ENCODE measurements around the gene PRKCQ.

Gene PRKCQ

GRCh38 chr10:6536102-6536501, 44.0 kb downstream of the PRKCQ start:
- Histone ChIP-seq H3K36me3 (ENCODE audit: insufficient read depth, low read length) (no peaks in the 10 kb centered on the region), H3K27ac (ENCODE audit: low read depth, low read length) (no peak overlapping the region), H3K4me1 (ENCODE audit: insufficient read depth, low read length) (no peaks in the 10 kb centered on the region), H3K4me3 (ENCODE audit: low read depth in 1 of 2, low read length in 2 of 2) (no peak overlapping the region), H3K27me3 (ENCODE audit: control insufficient read depth in 1 of 2, insufficient read depth in 2 of 2, low read length in 2 of 2) (no peaks in the 10 kb centered on the region), H3K9me3 (ENCODE audit: low read length) (no peaks in the 10 kb centered on the region), H3K9ac (ENCODE audit: low read length) (no peak overlapping the region)

GRCh38 chr10:6535156-6535764, 44.8 kb downstream of the PRKCQ start:
- H3K27me3 ChIP-seq (ENCODE audit: control insufficient read depth in 1 of 2, insufficient read depth in 2 of 2, low read length in 2 of 2): no peaks in the 10 kb centered on the region
- H3K4me3 ChIP-seq (ENCODE audit: low read depth in 1 of 2, low read length in 2 of 2): no peak overlapping the region
- H3K4me1 ChIP-seq (ENCODE audit: insufficient read depth, low read length): no peaks in the 10 kb centered on the region
- no peak overlapping the region for H3K27ac ChIP-seq (ENCODE audit: low read depth, low read length)
- H3K9me3 ChIP-seq (ENCODE audit: low read length): no peaks in the 10 kb centered on the region
- H3K36me3 ChIP-seq (ENCODE audit: insufficient read depth, low read length): no peaks in the 10 kb centered on the region
- H3K9ac ChIP-seq (ENCODE audit: low read length): no peak overlapping the region

- H3K27ac ChIP-seq (ENCODE audit: low read depth, low read length): no peak overlapping the region
- H3K9me3 ChIP-seq (ENCODE audit: low read length): no peaks in the 10 kb centered on the region
- no peak overlapping the region for H3K4me3 ChIP-seq (ENCODE audit: low read depth in 1 of 2, low read length in 2 of 2)
- no peaks in the 10 kb centered on the region for H3K36me3 ChIP-seq (ENCODE audit: insufficient read depth, low read length)
- no peak overlapping the region for H3K9ac ChIP-seq (ENCODE audit: low read length)
- H3K27me3 ChIP-seq (ENCODE audit: control insufficient read depth in 1 of 2, insufficient read depth in 2 of 2, low read length in 2 of 2): no peaks in the 10 kb centered on the region
- H3K4me1 ChIP-seq (ENCODE audit: insufficient read depth, low read length): no peaks in the 10 kb centered on the region
These were observed 47.8 kb downstream of the PRKCQ start for GRCh38 chr10:6532321-6532720.

- no peaks in the 10 kb centered on the region for H3K9me3 ChIP-seq (ENCODE audit: low read length)
- no peaks in the 10 kb centered on the region for H3K27me3 ChIP-seq (ENCODE audit: control insufficient read depth in 1 of 2, insufficient read depth in 2 of 2, low read length in 2 of 2)
- H3K27ac ChIP-seq (ENCODE audit: low read depth, low read length): no peak overlapping the region
- no peaks in the 10 kb centered on the region for H3K4me1 ChIP-seq (ENCODE audit: insufficient read depth, low read length)
- H3K36me3 ChIP-seq (ENCODE audit: insufficient read depth, low read length): no peaks in the 10 kb centered on the region
- no peak overlapping the region for H3K4me3 ChIP-seq (ENCODE audit: low read depth in 1 of 2, low read length in 2 of 2)
- no peak overlapping the region for H3K9ac ChIP-seq (ENCODE audit: low read length)
These were observed 49.1 kb downstream of the PRKCQ start for GRCh38 chr10:6530966-6531365.

- no peaks in the 10 kb centered on the region for H3K4me1 ChIP-seq (ENCODE audit: insufficient read depth, low read length)
- no peak overlapping the region for H3K9ac ChIP-seq (ENCODE audit: low read length)
- H3K9me3 ChIP-seq (ENCODE audit: low read length): no peaks in the 10 kb centered on the region
- no peak overlapping the region for H3K4me3 ChIP-seq (ENCODE audit: low read depth in 1 of 2, low read length in 2 of 2)
- H3K27me3 ChIP-seq (ENCODE audit: control insufficient read depth in 1 of 2, insufficient read depth in 2 of 2, low read length in 2 of 2): no peaks in the 10 kb centered on the region
- H3K36me3 ChIP-seq (ENCODE audit: insufficient read depth, low read length): no peaks in the 10 kb centered on the region
- no peak overlapping the region for H3K27ac ChIP-seq (ENCODE audit: low read depth, low read length)
These were observed 49.8 kb downstream of the PRKCQ start for GRCh38 chr10:6530211-6530840.

GRCh38 chr10:6528198-6528950, 51.7 kb downstream of the PRKCQ start:
- no peaks in the 10 kb centered on the region for H3K27me3 ChIP-seq (ENCODE audit: control insufficient read depth in 1 of 2, insufficient read depth in 2 of 2, low read length in 2 of 2)
- no peak overlapping the region for H3K27ac ChIP-seq (ENCODE audit: low read depth, low read length)
- H3K9me3 ChIP-seq (ENCODE audit: low read length): no peaks in the 10 kb centered on the region
- no peak overlapping the region for H3K9ac ChIP-seq (ENCODE audit: low read length)
- no peaks in the 10 kb centered on the region for H3K4me1 ChIP-seq (ENCODE audit: insufficient read depth, low read length)
- H3K36me3 ChIP-seq (ENCODE audit: insufficient read depth, low read length): no peaks in the 10 kb centered on the region
- H3K4me3 ChIP-seq (ENCODE audit: low read depth in 1 of 2, low read length in 2 of 2): no peak overlapping the region

- H3K9me3 ChIP-seq (ENCODE audit: low read length): no peaks in the 10 kb centered on the region
- no peaks in the 10 kb centered on the region for H3K4me1 ChIP-seq (ENCODE audit: insufficient read depth, low read length)
- H3K4me3 ChIP-seq (ENCODE audit: low read depth in 1 of 2, low read length in 2 of 2): no peak overlapping the region
- no peaks in the 10 kb centered on the region for H3K36me3 ChIP-seq (ENCODE audit: insufficient read depth, low read length)
- no peak overlapping the region for H3K9ac ChIP-seq (ENCODE audit: low read length)
- H3K27me3 ChIP-seq (ENCODE audit: control insufficient read depth in 1 of 2, insufficient read depth in 2 of 2, low read length in 2 of 2): no peaks in the 10 kb centered on the region
- no peak overlapping the region for H3K27ac ChIP-seq (ENCODE audit: low read depth, low read length)
These were observed 54.4 kb downstream of the PRKCQ start for GRCh38 chr10:6525599-6526165.

GRCh38 chr10:6522230-6522629, 57.8 kb downstream of the PRKCQ start:
- no peaks in the 10 kb centered on the region for H3K36me3 ChIP-seq (ENCODE audit: insufficient read depth, low read length)
- H3K27me3 ChIP-seq (ENCODE audit: control insufficient read depth in 1 of 2, insufficient read depth in 2 of 2, low read length in 2 of 2): no peaks in the 10 kb centered on the region
- no peaks in the 10 kb centered on the region for H3K4me1 ChIP-seq (ENCODE audit: insufficient read depth, low read length)
- no peak overlapping the region for H3K9ac ChIP-seq (ENCODE audit: low read length)
- H3K9me3 ChIP-seq (ENCODE audit: low read length): no peaks in the 10 kb centered on the region
- H3K4me3 ChIP-seq (ENCODE audit: low read depth in 1 of 2, low read length in 2 of 2): no peak overlapping the region
- no peak overlapping the region for H3K27ac ChIP-seq (ENCODE audit: low read depth, low read length)

- no peaks in the 10 kb centered on the region for H3K36me3 ChIP-seq (ENCODE audit: insufficient read depth, low read length)
- no peak overlapping the region for H3K4me3 ChIP-seq (ENCODE audit: low read depth in 1 of 2, low read length in 2 of 2)
- no peaks in the 10 kb centered on the region for H3K4me1 ChIP-seq (ENCODE audit: insufficient read depth, low read length)
- H3K27me3 ChIP-seq (ENCODE audit: control insufficient read depth in 1 of 2, insufficient read depth in 2 of 2, low read length in 2 of 2): no peaks in the 10 kb centered on the region
- H3K9ac ChIP-seq (ENCODE audit: low read length): no peak overlapping the region
- H3K27ac ChIP-seq (ENCODE audit: low read depth, low read length): no peak overlapping the region
- no peaks in the 10 kb centered on the region for H3K9me3 ChIP-seq (ENCODE audit: low read length)
These were observed 59.9 kb downstream of the PRKCQ start for GRCh38 chr10:6520138-6520537.

- Histone ChIP-seq H3K27me3 (ENCODE audit: control insufficient read depth in 1 of 2, insufficient read depth in 2 of 2, low read length in 2 of 2) (no peaks in the 10 kb centered on the region), H3K27ac (ENCODE audit: low read depth, low read length) (no peak overlapping the region), H3K4me3 (ENCODE audit: low read depth in 1 of 2, low read length in 2 of 2) (no peak overlapping the region), H3K9ac (ENCODE audit: low read length) (no peak overlapping the region), H3K4me1 (ENCODE audit: insufficient read depth, low read length) (no peaks in the 10 kb centered on the region), H3K36me3 (ENCODE audit: insufficient read depth, low read length) (no peaks in the 10 kb centered on the region), H3K9me3 (ENCODE audit: low read length) (no peaks in the 10 kb centered on the region)
These were observed 61.2 kb downstream of the PRKCQ start for GRCh38 chr10:6518791-6519429.

GRCh38 chr10:6516929-6517284, 63.2 kb downstream of the PRKCQ start:
- no peaks in the 10 kb centered on the region for H3K27me3 ChIP-seq (ENCODE audit: control insufficient read depth in 1 of 2, insufficient read depth in 2 of 2, low read length in 2 of 2)
- H3K9me3 ChIP-seq (ENCODE audit: low read length): no peaks in the 10 kb centered on the region
- H3K9ac ChIP-seq (ENCODE audit: low read length): no peak overlapping the region

More at GRCh38 chr10:6516929-6517284, 63.2 kb downstream of the PRKCQ start:
- Histone ChIP-seq H3K4me1 (ENCODE audit: insufficient read depth, low read length) (no peaks in the 10 kb centered on the region), H3K36me3 (ENCODE audit: insufficient read depth, low read length) (no peaks in the 10 kb centered on the region), H3K27ac (ENCODE audit: low read depth, low read length) (no peak overlapping the region), H3K4me3 (ENCODE audit: low read depth in 1 of 2, low read length in 2 of 2) (no peak overlapping the region)
